Activated CD4-positive, alpha-beta T cell treated with anti-CD3 and anti-CD28 coated beads, Interleukin-2, amount 10 ng/mL, durations not matched to agents 24 days and 14 days (primary cell): ENCODE measurements around the gene MBIP. TPM values are rescaled to one million over a fixed set of nuclear protein-coding genes. Genes with fewer than 3 reads are reported as not detected.

Experiments used
- DNase-seq: peaks from one replicate; pipeline ENCODE4 v3.0.0; 2022
- H3K27ac Mint-ChIP-seq: one replicate; pipeline ENCODE4 v1.8.0; 2022; ENCODE audit warnings: mild to moderate bottlenecking, mixed read lengths
- H3K27me3 Mint-ChIP-seq: one replicate; pipeline ENCODE4 v1.8.0; 2022; ENCODE audit warnings: mixed read lengths
- H3K36me3 Mint-ChIP-seq: one replicate; pipeline ENCODE4 v1.8.0; 2022; ENCODE audit warnings: low read depth, mild to moderate bottlenecking, mixed read lengths
- H3K4me1 Mint-ChIP-seq: one replicate; pipeline ENCODE4 v1.8.0; 2021; ENCODE audit warnings: mixed read lengths
- H3K4me3 Mint-ChIP-seq: one replicate; pipeline ENCODE4 v1.8.0; 2022; ENCODE audit warnings: mild to moderate bottlenecking, moderate library complexity, mixed read lengths
- H3K9me3 Mint-ChIP-seq: one replicate; pipeline ENCODE4 v1.8.0; 2021; ENCODE audit warnings: mixed read lengths
- intact Hi-C: fragments of 100-400 bp; cut with micrococcal nuclease; formaldehyde crosslinking; loops from one replicate; pipeline ENCODE4 v1.15.1; 2023
- total RNA-seq: library from RNA; stranded (reverse); gene quantifications from 2 replicates; pipeline ENCODE4 v1.2.3, GENCODE V29; 2022

The MBIP gene
- total RNA-seq, 1 donor from 2014 or later: 30.3 TPM

- Mint-ChIP-seq H3K27ac (no peak overlapping the region), H3K9me3 (no peaks in the 10 kb centered on the region), H3K27me3 (peaks cover 41% of the 10 kb centered on the region), H3K4me1 (peaks cover 6% of the 10 kb centered on the region), H3K4me3 (no peak overlapping the region), H3K36me3 (no peaks in the 10 kb centered on the region)
- no peak for DNase-seq
- intact Hi-C loops: no loop called here
These were observed 50.2 kb downstream of the MBIP start for GRCh38 chr14:36270191-36270590.

GRCh38 chr14:36268121-36268520, 52.3 kb downstream of the MBIP start:
- no peaks in the 10 kb centered on the region for H3K36me3 Mint-ChIP-seq
- peaks cover 28% of the 10 kb centered on the region for H3K27me3 Mint-ChIP-seq
- no peaks in the 10 kb centered on the region for H3K9me3 Mint-ChIP-seq
- peaks cover 6% of the 10 kb centered on the region for H3K4me1 Mint-ChIP-seq
- no peak for DNase-seq
- intact Hi-C loops: no loop called here
- no peak overlapping the region for H3K27ac Mint-ChIP-seq
- H3K4me3 Mint-ChIP-seq: no peak overlapping the region

- Mint-ChIP-seq H3K27me3 (peaks cover 4% of the 10 kb centered on the region), H3K9me3 (no peaks in the 10 kb centered on the region), H3K4me1 (no peaks in the 10 kb centered on the region), H3K27ac (no peak overlapping the region), H3K36me3 (no peaks in the 10 kb centered on the region), H3K4me3 (no peak overlapping the region)
- intact Hi-C loops: no loop called here
- DNase-seq: no peak
These were observed 55.8 kb downstream of the MBIP start for GRCh38 chr14:36264595-36264994.

- no peaks in the 10 kb centered on the region for H3K36me3 Mint-ChIP-seq
- no peaks in the 10 kb centered on the region for H3K9me3 Mint-ChIP-seq
- no peak overlapping the region for H3K27ac Mint-ChIP-seq
- peaks cover 4% of the 10 kb centered on the region for H3K27me3 Mint-ChIP-seq
- intact Hi-C loops: no loop called here
- DNase-seq: no peak
- no peak overlapping the region for H3K4me3 Mint-ChIP-seq
- no peaks in the 10 kb centered on the region for H3K4me1 Mint-ChIP-seq
These were observed 56.3 kb downstream of the MBIP start for GRCh38 chr14:36264107-36264506.

- no peaks in the 10 kb centered on the region for H3K9me3 Mint-ChIP-seq
- H3K36me3 Mint-ChIP-seq: no peaks in the 10 kb centered on the region
- H3K27ac Mint-ChIP-seq: no peak overlapping the region
- DNase-seq: no peak
- H3K4me1 Mint-ChIP-seq: no peaks in the 10 kb centered on the region
- H3K27me3 Mint-ChIP-seq: peaks cover 13% of the 10 kb centered on the region
- H3K4me3 Mint-ChIP-seq: no peak overlapping the region
- intact Hi-C loops: no loop called here
These were observed 59.3 kb downstream of the MBIP start for GRCh38 chr14:36260970-36261640.

- no peaks in the 10 kb centered on the region for H3K9me3 Mint-ChIP-seq
- no peaks in the 10 kb centered on the region for H3K36me3 Mint-ChIP-seq
- H3K27ac Mint-ChIP-seq: no peak overlapping the region
- intact Hi-C loops: no loop called here
- no peak for DNase-seq
- no peak overlapping the region for H3K4me3 Mint-ChIP-seq
- H3K27me3 Mint-ChIP-seq: peaks cover 16% of the 10 kb centered on the region
- H3K4me1 Mint-ChIP-seq: no peaks in the 10 kb centered on the region
These were observed 62.2 kb downstream of the MBIP start for GRCh38 chr14:36258241-36258640.

GRCh38 chr14:36256126-36256801, 64.2 kb downstream of the MBIP start:
- H3K4me1 Mint-ChIP-seq: no peaks in the 10 kb centered on the region
- H3K36me3 Mint-ChIP-seq: no peaks in the 10 kb centered on the region
- DNase-seq: no peak
- peaks cover 19% of the 10 kb centered on the region for H3K27me3 Mint-ChIP-seq
- intact Hi-C loops: no loop called here
- no peak overlapping the region for H3K4me3 Mint-ChIP-seq
- H3K9me3 Mint-ChIP-seq: no peaks in the 10 kb centered on the region
- H3K27ac Mint-ChIP-seq: no peak overlapping the region

GRCh38 chr14:36254020-36254624, 66.3 kb downstream of the MBIP start:
- Mint-ChIP-seq H3K4me3 (no peak overlapping the region), H3K27me3 (peaks cover 17% of the 10 kb centered on the region), H3K36me3 (no peaks in the 10 kb centered on the region), H3K27ac (no peak overlapping the region), H3K4me1 (no peaks in the 10 kb centered on the region), H3K9me3 (peaks cover 3% of the 10 kb centered on the region)
- DNase-seq: no peak
- intact Hi-C loops: no loop called here

Other genes with a start within 250 kb of the MBIP start
- gene PTCSC3, start 143.9 kb downstream of the MBIP start, total RNA-seq: not detected in 2 replicates
- gene NKX2-1, start 199.6 kb upstream of the MBIP start, total RNA-seq: not detected in 2 replicates